ENCODE results near the gene NID2.

NID2 gene

GRCh38 chr14:52048116-52048515 lies 20.7 kb downstream of the NID2 start:
- TF ChIP-seq TCF4 (CRISPR knock-in tag; IDR thresholded peaks at IDR 0.05; ENCODE audit: borderline replicate concordance): no peak
- TF ChIP-seq ZNF565 (CRISPR knock-in tag; conservative IDR thresholded peaks at IDR 0.05; ENCODE audit: low read depth): no peak
- no peak for TF ChIP-seq POU6F1 (CRISPR knock-in tag; IDR thresholded peaks at IDR 0.05; ENCODE audit: borderline replicate concordance, low read depth)
- TF ChIP-seq ISL1 (CRISPR knock-in tag; IDR thresholded peaks at IDR 0.05): no peak
- no peak for TF ChIP-seq ESRRG (CRISPR knock-in tag; IDR thresholded peaks at IDR 0.05)
- no peak for ATAC-seq

GRCh38 chr14:52046376-52046917 lies 22.4 kb downstream of the NID2 start:
- TF ChIP-seq CREB5 (CRISPR knock-in tag; IDR thresholded peaks at IDR 0.05; ENCODE audit: low read depth): no peak
- no peak for TF ChIP-seq ARNTL (CRISPR knock-in tag; IDR thresholded peaks at IDR 0.05; ENCODE audit: borderline replicate concordance, low read depth)
- TF ChIP-seq GLIS3 (CRISPR knock-in tag; IDR thresholded peaks at IDR 0.05): no peak
- TF ChIP-seq RARB (CRISPR knock-in tag; IDR thresholded peaks at IDR 0.05): no peak
- ATAC-seq: no peak

GRCh38 chr14:52044791-52045522 lies 23.9 kb downstream of the NID2 start:
- ATAC-seq: peak; percentile 94
- TF ChIP-seq ZC3H10 (CRISPR knock-in tag; IDR thresholded peaks at IDR 0.05): 0 out of 2 replicates have a peak, but pooled peaks have one; percentile 22
- TF ChIP-seq TCF4 (CRISPR knock-in tag; IDR thresholded peaks at IDR 0.05; ENCODE audit: borderline replicate concordance): no peak
- TF ChIP-seq TOX (CRISPR knock-in tag; IDR thresholded peaks at IDR 0.05; ENCODE audit: borderline replicate concordance): 0 out of 2 replicates have a peak, but pooled peaks have one; percentile 19
- TF ChIP-seq ZFP3 (CRISPR knock-in tag; IDR thresholded peaks at IDR 0.05): peak; percentile 54; the same call in 1 of the 2 replicates
- peak; percentile 87 for TF ChIP-seq ISL1 (CRISPR knock-in tag; IDR thresholded peaks at IDR 0.05)

GRCh38 chr14:52043690-52044089 lies 25.2 kb downstream of the NID2 start:
- TF ChIP-seq CSRNP3 (CRISPR knock-in tag; IDR thresholded peaks at IDR 0.05): no peak
- peak; percentile 77 for ATAC-seq

GRCh38 chr14:52042371-52043289 lies 26.2 kb downstream of the NID2 start:
- TF ChIP-seq BACH2 (CRISPR knock-in tag; IDR thresholded peaks at IDR 0.05; ENCODE audit: borderline replicate concordance): no peak
- TF ChIP-seq ZNF565 (CRISPR knock-in tag; conservative IDR thresholded peaks at IDR 0.05; ENCODE audit: low read depth): no peak
- no peak for TF ChIP-seq TOX (CRISPR knock-in tag; IDR thresholded peaks at IDR 0.05; ENCODE audit: borderline replicate concordance)
- TF ChIP-seq PPARA (CRISPR knock-in tag; IDR thresholded peaks at IDR 0.05; ENCODE audit: borderline replicate concordance): no peak
- no peak for TF ChIP-seq TSHZ2 (CRISPR knock-in tag; IDR thresholded peaks at IDR 0.05)
- TF ChIP-seq ZNF70 (CRISPR knock-in tag; IDR thresholded peaks at IDR 0.05): no peak
- TF ChIP-seq ESRRG (CRISPR knock-in tag; IDR thresholded peaks at IDR 0.05): no peak
- no peak for TF ChIP-seq ISL1 (CRISPR knock-in tag; IDR thresholded peaks at IDR 0.05)
- TF ChIP-seq POU6F1 (CRISPR knock-in tag; IDR thresholded peaks at IDR 0.05; ENCODE audit: borderline replicate concordance, low read depth): no peak
- TF ChIP-seq SNAI2 (CRISPR knock-in tag; IDR thresholded peaks at IDR 0.05): no peak
- no peak for TF ChIP-seq ARNTL (CRISPR knock-in tag; IDR thresholded peaks at IDR 0.05; ENCODE audit: borderline replicate concordance, low read depth)
- TF ChIP-seq TCF4 (CRISPR knock-in tag; IDR thresholded peaks at IDR 0.05; ENCODE audit: borderline replicate concordance): no peak
- no peak for TF ChIP-seq CSDC2 (CRISPR knock-in tag; IDR thresholded peaks at IDR 0.05)
- no peak for TF ChIP-seq ZFP3 (CRISPR knock-in tag; IDR thresholded peaks at IDR 0.05)
- no peak for TF ChIP-seq RARB (CRISPR knock-in tag; IDR thresholded peaks at IDR 0.05)
- no peak for TF ChIP-seq ZNF8 (CRISPR knock-in tag; IDR thresholded peaks at IDR 0.05)
- TF ChIP-seq OSR1 (CRISPR knock-in tag; IDR thresholded peaks at IDR 0.05): no peak
- ATAC-seq: no peak
